NCI-H2171 treated with DMSO at 0.1 percent for 48 hours (cell line): Measurements from ENCODE around the gene ATP11C.
"Not testable (repeated sequence)": the region's sequence is repeated elsewhere in the genome, so short reads cannot be mapped to it uniquely, and the experiment has no call there.

Experiments used
- DNase-seq: peaks from one replicate; lab custom pipeline; 2025; lab: John Stamatoyannopoulos, UW

ATP11C gene

DNA sequence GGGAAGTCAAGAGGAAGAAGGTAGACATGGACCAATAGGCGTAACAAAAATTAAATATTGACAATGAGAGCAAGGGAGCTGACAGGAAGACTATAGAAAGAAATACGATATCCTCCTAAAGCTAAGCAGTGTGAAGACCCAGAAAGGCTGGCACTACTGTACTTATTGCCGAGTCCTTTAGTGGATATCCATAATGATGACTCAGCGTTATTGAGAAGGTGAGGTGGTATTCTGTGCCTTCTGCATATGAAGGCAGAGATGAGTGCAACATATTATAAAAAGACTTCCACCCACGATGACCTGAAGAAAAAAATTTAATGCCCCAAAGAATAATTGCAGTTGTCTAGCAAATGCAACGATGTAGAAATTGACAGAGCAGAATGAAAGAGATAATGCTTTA is 211.9 kb downstream of the ATP11C start:
- DNase-seq, result no peak

DNA sequence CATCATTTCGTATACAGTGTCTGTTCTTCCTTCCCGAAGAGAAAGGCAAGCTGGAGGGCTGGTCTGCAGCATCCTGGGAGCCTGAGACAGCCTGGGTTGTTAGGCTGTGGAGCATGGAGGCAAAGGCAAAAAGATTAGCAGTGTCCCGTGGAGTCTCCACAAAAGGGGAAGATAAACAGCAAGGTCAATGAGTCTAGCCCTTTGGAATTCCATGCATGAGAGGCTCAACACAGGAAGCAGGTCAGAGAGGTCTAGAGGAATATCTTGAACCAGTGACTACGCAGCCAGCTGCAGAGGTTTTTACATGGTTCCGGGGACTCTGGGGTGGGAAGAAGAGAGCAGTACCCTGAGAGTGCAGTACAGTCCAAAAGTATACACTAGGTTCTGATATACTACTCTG is 212.7 kb downstream of the ATP11C start:
- no peak for DNase-seq

DNA sequence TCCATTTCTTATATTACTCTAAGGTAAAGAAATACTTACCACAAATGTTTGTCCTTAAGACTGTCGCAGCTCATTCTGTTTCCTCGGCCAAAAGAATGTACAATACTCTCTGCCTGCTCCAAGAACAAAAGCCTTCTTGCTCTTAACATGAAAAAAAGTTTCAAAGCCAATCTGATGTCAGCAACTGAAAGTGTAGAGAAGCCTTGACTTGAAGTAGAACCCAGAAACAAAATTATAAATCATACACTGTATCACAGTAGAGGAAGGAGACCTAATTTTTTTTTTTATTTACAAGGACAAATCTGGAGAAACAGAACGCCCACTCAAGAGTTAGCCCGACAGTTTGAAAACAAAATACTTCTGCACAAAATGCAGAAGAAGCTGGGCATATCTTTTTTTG is 224.8 kb downstream of the ATP11C start, which contains the start of gene MCF2:
TSS of gene MCF2 (minus strand) at position 101 of the 400 bp plus-strand sequence. CDS start 56,423 bp downstream, outside the sequence.
- DNase-seq, result no peak

DNA sequence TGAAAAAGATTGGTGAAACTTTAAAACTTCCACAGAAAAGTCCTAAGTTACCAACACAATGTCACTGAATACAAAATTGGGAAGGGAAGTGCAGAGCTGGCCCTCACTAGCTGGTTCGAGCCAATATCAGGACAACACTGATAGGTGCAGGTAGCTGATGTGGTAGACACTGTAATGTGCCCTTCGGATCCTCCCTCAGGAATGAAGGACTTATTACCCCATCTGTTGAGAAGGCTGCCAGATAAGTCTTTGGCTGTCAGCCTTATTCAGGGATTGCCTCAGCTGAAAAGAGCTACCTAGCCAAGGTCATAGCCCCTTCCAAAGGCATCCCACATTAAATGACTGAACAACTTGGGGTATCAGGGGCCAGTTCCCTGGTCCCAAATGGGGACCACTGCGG is 230.2 kb downstream of the ATP11C start:
- DNase-seq, result no peak

DNA sequence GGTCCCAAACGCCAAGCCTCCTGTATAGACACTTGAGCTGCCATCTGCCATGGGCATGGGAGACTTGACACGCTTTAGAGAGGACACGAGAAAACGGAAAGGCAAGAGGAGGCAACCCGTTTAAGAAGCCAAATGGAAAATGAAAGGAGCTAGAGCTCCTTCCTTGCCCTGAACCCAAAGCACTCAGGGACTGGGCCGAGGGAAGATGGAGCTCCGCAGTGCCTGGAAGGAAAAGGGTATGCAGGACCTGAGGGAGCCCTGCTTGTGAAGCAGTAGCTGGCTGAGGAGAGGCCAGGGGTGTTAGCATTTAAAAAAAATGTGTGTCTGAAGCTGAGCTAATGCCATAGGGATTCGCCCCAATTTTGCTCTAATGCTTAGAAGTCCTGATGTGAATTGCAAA is 239.9 kb downstream of the ATP11C start:
- no peak for DNase-seq

DNA sequence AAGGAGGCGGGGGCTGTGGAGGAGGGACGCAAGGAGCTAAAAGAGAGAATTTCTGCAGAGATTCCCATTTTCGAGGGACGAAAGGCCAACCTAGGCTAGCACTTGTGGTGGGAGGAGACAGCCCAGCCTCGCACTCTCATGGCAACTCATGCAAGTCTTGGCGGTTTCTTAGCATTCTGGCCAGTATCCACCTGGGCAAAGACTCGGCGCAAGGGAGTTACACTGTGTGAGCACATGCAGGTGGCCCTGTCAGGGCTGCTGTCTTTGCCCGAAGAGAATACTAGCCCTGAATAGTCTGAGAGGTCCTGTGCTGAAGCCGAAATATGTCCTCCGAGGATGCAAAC is 240.4 kb downstream of the ATP11C start:
- DNase-seq, result no peak

DNA sequence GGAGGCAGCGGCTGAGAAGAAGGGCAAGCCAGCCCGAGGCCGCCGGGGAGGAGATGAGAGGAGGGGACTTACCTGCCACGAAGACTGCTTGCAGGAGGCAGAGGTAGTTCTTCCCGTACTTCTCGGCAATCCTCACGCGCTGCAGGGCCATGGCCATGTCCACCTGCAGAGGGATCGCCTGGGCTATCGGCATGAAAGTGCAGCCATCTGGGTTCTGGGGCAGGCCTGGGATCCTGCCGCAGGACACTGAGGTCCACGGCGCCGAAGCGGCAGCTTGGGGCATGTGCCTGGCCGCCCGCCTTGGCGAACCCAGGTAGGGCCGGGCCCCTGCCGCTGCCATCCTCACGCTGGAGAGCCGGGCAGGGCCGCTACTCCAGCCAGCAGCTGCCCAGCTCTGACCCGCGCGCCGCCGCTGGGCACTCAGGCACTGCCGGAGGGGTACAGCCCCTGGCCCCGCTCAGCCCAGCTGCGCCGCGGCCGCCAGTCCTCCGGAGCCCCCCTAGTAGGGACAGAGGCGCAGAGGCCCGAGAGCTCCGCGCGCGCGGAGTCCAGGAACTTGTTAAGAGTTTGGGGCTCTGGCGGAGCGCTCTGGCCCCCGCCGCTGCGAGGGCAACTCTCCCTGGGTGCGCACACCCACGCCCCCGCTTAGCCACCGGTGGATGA is 240.9 kb downstream of the ATP11C start:
- DNase-seq, result no peak

DNA sequence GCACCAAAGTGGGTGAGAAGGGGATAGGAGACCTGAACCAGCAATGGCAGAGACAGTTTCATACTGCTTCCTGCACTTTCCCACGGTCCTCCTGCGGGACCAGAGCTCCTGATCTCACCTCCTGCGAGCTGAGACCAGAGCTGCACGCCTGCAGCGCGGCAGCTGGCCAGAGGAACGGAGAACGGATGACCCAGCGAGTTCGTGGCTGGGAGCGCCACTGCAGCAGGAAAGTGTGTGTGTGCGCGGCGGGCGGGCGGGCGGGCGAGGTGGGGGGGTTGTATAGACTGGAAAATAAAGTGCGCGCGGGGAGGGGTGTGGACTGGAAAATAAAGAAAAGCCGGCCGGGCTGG is 241.4 kb downstream of the ATP11C start:
- no peak for DNase-seq

DNA sequence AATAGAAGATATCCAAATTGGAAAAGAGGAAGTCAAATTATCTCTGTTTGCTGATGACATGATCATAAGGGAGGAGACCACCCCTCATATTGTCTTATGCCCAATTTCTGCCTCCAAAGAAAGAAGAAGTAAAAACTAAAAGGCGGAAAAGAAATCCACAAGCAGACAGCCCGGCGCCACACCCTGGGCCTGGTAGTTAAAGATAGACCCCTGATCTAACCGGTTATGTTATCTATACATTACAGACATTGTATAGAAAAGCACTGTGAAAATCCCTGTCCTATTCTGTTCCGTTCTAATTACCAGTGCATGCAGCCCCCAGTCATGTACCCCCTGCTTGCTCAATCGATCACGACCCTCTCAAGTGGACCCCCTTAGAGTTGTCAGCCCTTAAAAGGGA is 247.7 kb downstream of the ATP11C start:
- DNase-seq, result not testable (repeated sequence)

DNA sequence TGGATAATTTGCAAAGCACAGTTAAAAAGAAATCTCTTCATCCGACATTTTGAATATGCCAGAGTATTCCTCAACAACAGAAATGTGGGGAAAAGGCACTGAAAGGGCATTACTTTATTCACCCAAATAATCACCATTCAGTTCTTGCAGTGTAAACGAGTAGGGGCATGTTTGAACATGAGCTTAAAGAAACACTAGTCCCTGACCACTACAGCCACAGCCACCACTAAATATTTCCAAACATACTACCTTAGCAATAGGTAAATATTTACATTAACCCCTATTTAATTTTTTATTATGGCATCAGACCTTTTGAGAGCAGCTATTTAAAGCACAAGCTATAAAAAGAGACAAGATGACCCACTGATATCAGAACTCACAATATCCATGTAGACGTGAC is 252.5 kb downstream of the ATP11C start:
- no peak for DNase-seq
